Hippocampal formation (tissue), 2 donors: ENCODE measurements around the gene TREM2.
"Not testable (repeated sequence)": the region's sequence is repeated elsewhere in the genome, so short reads cannot be mapped to it uniquely, and the experiment has no call there.

Source experiments
- DNase-seq, 2 donors: peaks; one replicate each; lab custom pipeline; 2025; lab: John Stamatoyannopoulos, UW

The TREM2 gene

GRCh38 chr6:41162687-41163418 lies at the start of gene TREM2:
TREM2 (minus strand) TSS chr6:41163116; CDS start chr6:41163082, 34 bp downstream.
- no peak for DNase-seq

DNA sequence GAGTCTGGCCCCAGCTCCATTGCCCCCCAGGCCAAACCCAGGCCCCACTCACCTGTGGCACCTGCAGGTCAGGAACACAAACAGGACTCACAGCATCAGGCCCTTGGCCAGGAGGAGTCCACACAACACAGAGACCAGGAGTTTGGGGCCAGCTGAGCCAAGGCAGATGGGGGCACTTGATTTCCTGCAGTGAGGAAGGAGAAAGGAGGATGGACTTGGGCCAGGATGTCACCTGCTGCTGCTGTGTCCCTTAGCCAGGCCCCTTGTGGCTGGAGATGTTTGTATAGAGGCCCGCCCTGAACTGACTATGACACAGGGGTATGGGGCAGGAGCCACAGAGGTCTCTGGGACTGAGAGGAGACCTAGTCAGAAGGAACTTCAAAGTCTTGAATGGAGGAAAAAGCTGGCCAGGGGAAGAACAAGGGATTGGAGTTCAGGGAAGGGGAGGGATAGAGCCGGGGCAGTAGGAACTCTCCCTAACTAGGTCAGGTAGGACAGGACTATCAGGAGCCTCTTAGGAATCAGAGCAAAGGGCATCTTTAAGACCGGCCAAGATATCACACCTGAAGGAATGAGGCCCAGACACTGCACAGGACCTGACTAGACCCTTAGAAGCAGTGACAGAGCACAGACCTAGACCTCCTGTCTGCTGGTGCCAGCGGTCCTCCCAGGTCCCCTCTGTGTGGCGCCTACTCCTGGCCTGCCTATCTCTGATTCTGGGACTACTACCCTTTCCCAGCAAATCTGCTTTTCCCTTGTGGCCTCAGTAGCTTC lies 46.8 kb upstream of the TREM2 start:
- DNase-seq = no peak

DNA sequence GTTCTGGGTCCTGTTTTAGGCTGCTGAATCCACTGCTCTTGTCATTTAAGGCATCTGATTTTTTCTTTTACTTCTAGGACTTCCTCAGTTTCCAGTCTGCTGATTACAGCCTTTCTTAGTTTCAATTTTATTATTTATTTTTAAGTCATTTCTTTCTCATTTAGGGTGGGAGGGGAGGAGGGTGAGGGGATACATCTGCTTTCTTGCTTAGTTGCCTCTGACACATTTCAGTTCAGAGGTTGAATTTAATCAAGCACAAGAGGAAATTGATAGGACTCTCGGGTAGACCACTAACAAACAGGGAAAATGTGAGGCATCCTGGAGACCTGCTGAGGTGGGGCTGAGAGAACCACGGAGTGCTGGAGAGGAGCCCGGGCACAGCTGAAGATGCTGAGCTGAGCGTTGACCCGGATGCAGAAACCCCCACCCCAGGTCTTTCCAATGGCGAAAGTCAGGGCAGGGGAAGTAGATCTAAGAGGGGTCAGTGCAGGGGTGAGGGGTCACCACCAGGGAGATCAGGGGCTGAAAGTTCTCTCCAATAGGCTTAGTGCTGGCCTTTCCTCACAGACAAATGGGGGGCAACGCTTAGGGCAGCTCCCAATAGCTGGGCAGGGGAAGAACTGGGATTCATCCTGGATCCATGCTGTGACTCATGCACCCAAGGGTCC lies 45.7 kb upstream of the TREM2 start:
- no peak for DNase-seq

DNA sequence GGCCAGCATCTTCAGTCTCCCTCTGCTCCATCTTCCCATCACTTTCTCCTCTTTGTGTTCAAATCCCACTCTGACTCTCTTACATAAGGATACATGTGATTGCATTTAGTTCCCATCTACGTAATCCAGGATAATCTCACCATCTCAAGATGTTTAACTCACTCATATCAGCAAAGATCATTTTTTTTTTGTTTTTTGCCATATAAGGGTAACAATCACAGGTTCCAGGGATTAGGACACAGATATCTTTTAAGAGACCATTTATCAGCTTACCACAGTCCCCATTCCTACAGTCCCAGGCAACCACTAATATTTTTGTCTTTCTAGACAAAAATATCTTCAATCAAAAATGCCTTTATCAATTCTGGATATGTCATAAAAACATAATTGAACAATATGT lies 41.2 kb upstream of the TREM2 start:
- DNase-seq = no peak

GRCh38 chr6:41201764-41202173 lies 38.9 kb upstream of the TREM2 start:
- DNase-seq = no peak

DNA sequence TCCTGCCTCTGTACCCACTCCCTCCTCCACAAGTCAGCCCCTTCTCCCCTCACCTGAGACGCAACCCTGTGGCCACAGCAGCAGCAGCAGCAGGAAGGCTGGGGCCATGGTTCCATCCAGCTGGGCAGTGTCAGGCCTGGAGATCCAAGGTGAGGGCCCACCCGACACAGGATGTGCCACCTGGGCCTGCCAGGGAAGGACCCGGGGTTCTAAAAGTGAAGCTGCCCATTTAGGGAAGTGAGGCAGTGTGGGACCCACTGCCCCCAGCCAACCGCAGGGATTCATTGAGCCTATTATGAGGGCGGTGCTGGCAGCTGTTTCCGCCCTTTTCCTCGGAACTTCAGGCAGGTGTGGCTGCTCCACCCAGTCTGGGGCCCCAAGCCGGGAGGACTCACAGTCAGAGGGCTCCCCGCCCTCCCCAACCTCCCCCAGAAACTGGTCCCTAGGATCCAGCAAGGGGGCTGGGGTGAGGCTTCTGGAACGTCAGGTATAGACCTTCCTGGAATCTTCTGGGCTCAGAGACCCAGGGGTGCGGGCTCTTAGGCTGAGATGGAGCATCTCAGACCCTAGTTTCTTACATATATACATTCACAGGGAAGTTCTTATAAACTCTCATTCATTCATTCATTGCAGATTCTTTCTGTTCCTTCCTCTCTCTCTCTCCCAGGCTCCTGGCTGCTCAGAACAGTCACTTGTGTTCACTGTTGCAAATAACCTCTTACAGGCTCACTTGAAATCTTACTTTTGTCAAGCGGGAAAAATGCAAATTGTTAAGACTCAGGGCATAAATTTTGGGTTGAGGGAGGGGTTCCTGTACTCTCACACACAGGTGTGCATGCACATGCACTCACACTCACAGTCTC lies 38.2 kb upstream of the TREM2 start, which contains the start of gene TREML2:
Gene TREML2 (minus strand): TSS at position 249 of the 863 bp plus-strand sequence. CDS start 141 bp downstream, at position 108.
- DNase-seq = no peak

DNA sequence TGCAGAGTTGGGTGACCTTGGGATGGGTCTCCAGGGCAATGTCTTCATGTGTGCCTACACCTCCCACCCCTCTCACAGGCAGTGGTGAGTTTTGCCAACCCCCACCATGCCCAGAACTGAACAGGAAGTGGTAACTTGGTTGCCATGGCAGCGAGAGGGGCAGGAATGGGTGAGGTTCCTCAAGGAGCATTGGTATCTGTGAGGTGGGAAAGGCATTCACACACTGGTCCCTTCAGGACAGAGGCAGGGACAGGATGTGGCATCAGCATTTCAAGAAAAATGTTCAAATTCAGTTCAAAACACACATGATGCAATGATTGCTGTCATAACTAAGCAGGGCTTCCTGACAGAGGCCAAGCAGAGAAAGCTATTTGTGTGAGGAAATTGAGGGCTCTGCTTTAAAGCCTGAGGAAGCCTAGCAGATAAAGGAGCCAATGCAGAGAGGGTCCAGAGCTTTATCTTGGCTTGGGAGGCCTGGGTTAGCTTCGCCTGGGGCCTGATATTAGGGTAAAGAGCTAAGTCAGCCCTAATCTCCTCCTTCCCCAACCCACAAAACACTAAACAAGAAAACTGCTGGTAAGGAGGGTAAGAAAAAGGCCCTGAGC lies 37.5 kb upstream of the TREM2 start:
- no peak for DNase-seq

DNA sequence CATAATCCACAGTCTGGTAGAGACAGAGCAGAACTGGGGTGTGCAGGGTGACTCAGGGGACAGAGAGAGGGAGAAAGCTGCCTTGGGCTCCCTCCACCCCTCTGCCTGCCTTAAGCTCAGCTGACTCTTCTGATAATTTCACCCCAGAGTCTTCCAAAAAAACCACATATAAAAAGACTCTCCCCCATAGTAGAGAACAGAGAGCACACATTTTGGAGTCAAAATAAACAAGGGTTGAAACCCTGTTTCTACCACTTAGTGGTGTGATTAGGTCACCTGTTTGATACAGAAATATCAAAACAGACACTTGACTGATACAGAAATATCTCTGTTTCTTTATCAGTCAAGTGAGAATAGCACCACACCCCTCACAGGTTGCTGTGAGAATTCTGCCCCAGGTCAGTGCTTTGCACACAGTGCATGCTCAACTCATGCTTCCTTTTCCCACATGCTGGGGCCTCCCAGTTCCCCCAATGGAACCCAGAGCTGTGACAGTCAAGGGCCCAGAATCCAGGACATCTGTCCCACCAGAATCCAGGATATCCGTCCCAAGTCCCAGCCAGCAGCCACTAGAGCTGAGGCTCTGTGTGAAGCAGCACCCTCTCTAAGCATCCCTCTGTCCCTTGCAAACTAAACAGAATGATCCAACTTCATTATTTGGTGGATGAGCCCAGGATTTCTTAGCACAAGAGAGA lies 36.8 kb upstream of the TREM2 start:
- no peak for DNase-seq

- DNase-seq = no peak
Observed at GRCh38 chr6:41197234-41197633, 34.3 kb upstream of the TREM2 start.

GRCh38 chr6:41194386-41194785 lies 31.5 kb upstream of the TREM2 start:
- no peak for DNase-seq

DNA sequence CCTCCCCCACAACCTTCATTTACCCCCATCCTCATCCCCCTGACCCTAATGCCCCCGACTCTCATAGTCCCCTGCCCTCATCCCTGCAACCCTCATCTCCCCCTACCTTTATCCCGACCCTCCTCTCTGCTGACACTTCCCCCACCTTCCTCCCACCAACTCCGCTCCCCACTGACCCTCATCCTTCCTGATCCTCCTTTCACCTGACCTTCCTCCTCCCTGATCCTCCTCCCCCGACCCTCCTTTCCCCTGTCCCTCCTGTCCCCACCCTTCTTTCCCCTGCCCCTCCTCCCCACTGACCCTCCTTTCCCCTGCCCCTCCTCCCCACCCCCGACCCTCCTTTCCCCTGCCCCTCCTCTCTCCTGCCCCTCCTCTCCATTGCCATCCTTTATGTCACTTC lies 31.0 kb upstream of the TREM2 start:
- DNase-seq = no peak

DNA sequence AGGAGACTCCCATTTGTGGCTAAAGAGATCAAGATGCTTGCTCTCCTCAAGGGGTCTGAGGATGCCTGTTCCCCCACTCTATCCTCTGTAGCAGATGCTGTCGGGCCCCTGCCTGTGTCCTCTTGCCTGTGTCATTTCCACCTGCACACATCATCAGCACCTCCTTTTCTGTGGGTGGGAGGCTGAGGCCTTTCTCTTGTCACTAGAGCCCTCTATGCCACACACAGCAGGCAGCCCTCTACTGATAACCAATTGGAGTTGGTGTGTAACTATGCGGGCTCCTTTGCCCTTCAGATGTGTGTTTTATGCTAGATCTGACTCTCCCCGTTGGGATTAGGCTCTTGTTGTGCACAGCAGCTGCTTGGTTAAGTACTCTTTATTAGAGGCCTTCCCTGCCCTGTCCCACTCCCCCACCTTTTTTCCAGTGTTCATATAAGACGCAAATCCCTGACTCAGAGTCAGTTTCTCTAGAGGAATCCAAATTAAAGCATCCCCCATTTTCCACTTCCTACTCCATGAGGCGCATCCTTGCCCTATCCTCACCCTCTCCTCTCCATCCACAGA lies 30.3 kb upstream of the TREM2 start:
- no peak for DNase-seq

- no peak for DNase-seq
Observed at GRCh38 chr6:41191569-41191968, 28.7 kb upstream of the TREM2 start.

GRCh38 chr6:41190791-41191190 lies 27.9 kb upstream of the TREM2 start:
- DNase-seq = no peak

DNA sequence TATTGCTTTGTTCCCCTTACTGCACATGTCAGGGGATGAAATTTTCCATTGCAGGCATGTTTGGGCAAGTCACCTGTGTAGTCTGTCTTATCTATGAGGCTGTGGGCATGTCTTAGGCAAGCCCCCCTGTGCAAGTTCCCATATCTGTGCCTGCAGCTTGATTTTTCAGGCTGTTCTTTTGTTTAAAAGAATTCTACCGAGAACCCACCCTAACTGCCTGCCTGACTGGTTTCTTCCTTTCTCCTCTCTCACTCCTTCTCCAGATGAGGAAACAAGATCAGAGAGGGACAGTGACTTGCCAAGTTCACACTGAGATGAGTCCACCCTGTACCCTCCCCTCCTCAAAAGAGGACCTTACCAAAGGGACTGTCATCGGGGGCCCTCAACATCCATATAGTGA lies 27.1 kb upstream of the TREM2 start:
- DNase-seq = no peak

DNA sequence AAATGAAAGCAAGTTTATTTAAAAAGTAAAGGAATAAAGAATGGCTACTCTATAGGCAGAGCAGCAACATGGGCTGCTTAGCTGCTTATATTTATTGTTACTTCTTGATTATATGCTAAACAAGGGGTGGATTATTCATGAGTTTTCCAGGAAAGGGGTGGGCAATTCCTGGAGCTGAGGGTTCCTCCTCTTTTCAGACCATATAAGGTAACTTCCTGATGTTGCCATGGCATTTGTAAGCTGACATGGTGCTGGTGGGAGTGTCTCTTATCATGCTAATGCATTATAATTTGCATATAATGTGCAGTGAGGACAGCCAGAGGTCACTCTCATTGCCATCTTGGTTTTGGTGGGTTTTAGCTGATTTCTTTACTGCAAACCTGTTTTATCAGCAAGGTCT lies 26.1 kb upstream of the TREM2 start:
- DNase-seq = not testable (repeated sequence)

- no peak for DNase-seq
Observed at GRCh38 chr6:41187924-41188886, 25.3 kb upstream of the TREM2 start.

DNA sequence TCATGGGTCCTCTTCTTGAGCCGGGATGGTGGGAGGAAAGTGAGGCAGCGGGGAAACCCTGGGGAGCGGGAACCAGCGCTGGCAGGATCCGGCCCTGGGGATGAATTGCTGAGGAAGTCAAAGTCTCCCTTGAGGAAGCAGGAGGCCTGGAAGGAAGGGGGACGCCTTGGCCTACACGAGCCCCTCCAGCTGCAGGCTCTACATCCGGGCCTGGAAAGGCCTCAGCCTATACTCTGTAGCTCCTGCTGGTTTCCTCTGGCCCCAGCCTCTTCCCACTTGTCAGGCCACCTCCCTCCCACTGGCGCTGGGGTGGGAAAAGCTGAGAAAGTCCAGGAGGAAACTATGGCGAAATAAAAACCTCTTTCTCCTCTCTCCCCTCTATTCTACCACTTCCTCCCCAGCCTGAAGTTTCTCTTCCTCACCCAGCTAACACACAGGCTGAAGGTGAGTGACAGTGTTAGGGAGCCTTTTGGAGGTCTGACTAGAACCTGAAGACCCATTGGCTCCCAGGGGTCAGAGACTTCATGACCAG lies 23.2 kb upstream of the TREM2 start:
- DNase-seq = no peak

DNA sequence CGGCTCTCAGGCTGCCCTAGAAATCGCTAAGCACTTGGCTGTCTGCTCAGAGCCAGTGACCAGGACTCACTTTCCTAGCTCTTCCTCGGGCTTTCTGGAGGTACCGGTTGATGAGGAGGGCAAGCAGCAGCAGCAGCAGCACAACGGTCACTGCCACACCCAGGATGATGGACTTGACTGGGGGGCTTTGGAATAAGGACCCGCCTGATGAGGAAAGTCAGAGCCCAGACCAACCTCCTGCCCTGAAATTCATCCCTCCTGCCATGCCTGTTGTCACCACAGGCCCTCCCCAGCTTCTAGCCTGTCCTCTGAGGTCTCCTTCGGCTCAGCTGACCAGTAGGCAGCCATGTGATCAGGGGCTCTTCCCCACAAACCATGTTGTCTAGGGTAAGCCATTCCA lies 21.8 kb upstream of the TREM2 start:
- no peak for DNase-seq
